Ascending aorta (tissue), 2 donors: ENCODE data around the gene LIMD2. TPM values are rescaled to one million over a fixed set of nuclear protein-coding genes. Genes with fewer than 3 reads are reported as not detected.

Source experiments
- DNase-seq, 2 donors: peaks; one replicate each; pipeline ENCODE4 v3.0.0-alpha.2; 2019; ENCODE audit warnings: low spot score in 2 of 2
- H3K27ac ChIP-seq, 2 donors: fragments of 200-600 bp; sonication (generic); one replicate each; pipeline ENCODE4 v1.5.1; 2016 to 2017; ENCODE audit warnings: mild to moderate bottlenecking in 1 of 2
- H3K27me3 ChIP-seq: fragments of 200-600 bp; sonication (generic); one replicate; pipeline ENCODE4 v1.5.1; 2017
- H3K36me3 ChIP-seq, 2 donors: fragments of 200-600 bp; sonication (generic); one replicate each; pipeline ENCODE4 v1.5.1; 2016
- H3K4me1 ChIP-seq, 2 donors: fragments of 200-600 bp; sonication (generic); one replicate each; pipeline ENCODE4 v1.5.1; 2016 to 2017; ENCODE audit warnings: mild to moderate bottlenecking in 1 of 2
- H3K4me3 ChIP-seq, 2 donors: fragments of 200-600 bp; sonication (generic); one replicate each; pipeline ENCODE4 v1.5.1; 2016 to 2017; ENCODE audit warnings: mild to moderate bottlenecking in 1 of 2
- H3K9me3 ChIP-seq, 2 donors: fragments of 200-600 bp; sonication (generic); one replicate each; pipeline ENCODE4 v1.5.1; 2016
- CTCF ChIP-seq, 3 experiments: fragments of 200-600 bp in 2 of 3; fragments of 450-650 bp in 1 of 3; sonication (generic) in 2 of 3; IDR thresholded peaks; one replicate each; pipeline ENCODE4 v1.5.1; 2016 to 2019; ENCODE audit warnings: antibody characterized with exemption in 3 of 3, mild to moderate bottlenecking in 1 of 3, moderate library complexity in 1 of 3
- intact Hi-C: fragments of 100-400 bp; cut with DNase I; formaldehyde crosslinking; loops from one replicate; pipeline ENCODE4 v1.15.1; 2023
- total RNA-seq: library from RNA; depleted of rRNA; stranded (reverse); fragments of >200 nt; gene quantifications from one replicate; pipeline ENCODE4 v1.1.0, GENCODE V29; 2016

Gene LIMD2
- total RNA-seq, 1 donor from 2014 or later: 27.0 TPM

- intact Hi-C loops: loop anchor here (2.0 kb wide), 1 partner anchor 20 kb away; no protein-coding TSS in a partner anchor
- H3K27ac ChIP-seq: peak overlapping the region; percentile 32 to 40
- TF ChIP-seq CTCF (IDR thresholded peaks at IDR 0.05): peak in 1 of 3 experiments; percentile 34
- H3K36me3 ChIP-seq: peaks cover 32 to 35% of the 10 kb centered on the region in 2 donors
- no peaks in the 10 kb centered on the region for H3K9me3 ChIP-seq
- no peaks in the 10 kb centered on the region for H3K27me3 ChIP-seq
- H3K4me1 ChIP-seq: peaks cover 6 to 7% of the 10 kb centered on the region in 2 donors
- DNase-seq: no peak
- H3K4me3 ChIP-seq: no peak overlapping the region
Measured at GRCh38 chr17:63696381-63696961, 3.5 kb downstream of the LIMD2 start.

DNA sequence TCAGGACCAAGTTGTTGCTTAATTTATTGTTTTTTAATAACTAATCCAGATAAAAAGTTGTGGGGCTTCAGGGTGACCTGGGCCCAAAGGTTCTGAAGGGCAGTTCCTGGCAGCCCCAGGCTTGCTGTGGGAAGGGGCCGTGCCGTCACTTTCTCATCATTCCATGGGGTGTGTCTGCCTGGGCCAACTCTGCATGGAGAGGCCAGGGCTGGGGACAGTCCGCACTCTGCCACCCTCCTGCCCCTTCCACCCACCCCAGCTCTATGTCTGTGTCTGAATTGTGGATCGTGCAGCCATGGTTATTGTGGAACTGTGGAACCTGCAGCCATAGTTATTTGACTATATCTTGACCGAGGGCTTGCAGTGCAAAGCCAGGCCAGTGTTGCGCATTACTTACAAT is 4.0 kb downstream of the LIMD2 start:
- no peak for DNase-seq
- no peak for TF ChIP-seq CTCF (IDR thresholded peaks at IDR 0.05)
- intact Hi-C loops: loop anchor here (2.0 kb wide), 1 partner anchor 19 kb away; no protein-coding TSS in a partner anchor
- H3K27ac ChIP-seq: no peak overlapping the region
- peaks cover 2 to 4% of the 10 kb centered on the region in 2 donors for H3K4me1 ChIP-seq
- no peaks in the 10 kb centered on the region for H3K27me3 ChIP-seq
- H3K36me3 ChIP-seq: peaks cover 37 to 41% of the 10 kb centered on the region in 2 donors
- H3K4me3 ChIP-seq: no peak overlapping the region
- no peaks in the 10 kb centered on the region for H3K9me3 ChIP-seq

DNA sequence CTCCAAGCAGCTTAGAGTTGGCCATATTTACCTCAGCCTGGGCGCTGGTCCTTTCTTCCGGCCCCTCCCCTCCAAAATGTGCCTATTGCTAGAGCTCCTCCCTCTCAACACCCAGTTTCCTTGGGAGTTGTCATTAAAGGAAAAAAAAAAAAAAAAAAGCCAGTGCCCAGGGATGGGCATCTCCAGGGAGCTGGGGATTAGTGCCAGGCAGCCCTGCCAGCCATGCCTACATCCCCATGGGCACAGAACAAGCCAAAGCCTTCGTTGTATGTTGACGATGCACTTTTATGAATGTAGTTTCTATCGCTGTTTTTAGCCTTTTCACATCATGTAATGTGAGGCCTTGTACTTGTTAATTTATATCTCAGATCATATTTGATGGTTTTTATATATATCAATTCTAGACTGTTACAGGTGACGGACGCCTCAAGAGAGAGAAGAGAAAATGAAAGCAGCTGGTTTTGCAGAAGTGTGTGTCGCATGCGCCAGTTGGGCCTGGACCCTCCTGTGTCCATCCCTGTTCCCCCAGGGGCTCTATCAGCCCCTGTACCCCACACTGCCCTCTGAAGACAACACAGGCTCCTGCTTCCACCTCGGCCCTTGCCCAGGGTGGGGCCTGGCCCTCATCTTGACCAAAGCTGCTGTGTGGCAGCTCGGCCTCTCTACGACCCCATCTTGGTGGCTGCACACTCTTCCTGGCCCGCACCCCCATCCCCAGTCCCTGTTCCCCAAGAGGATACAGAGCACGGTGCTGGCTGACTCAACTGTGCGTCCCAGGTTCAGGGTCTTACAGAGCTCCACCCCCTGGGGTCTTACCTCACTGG is 4.8 kb downstream of the LIMD2 start:
- Histone ChIP-seq H3K27me3 (no peaks in the 10 kb centered on the region), H3K9me3 (no peaks in the 10 kb centered on the region), H3K27ac (peak overlapping the region; percentile 11 to 42), H3K36me3 (peaks cover 45 to 49% of the 10 kb centered on the region in 2 donors), H3K4me3 (no peak overlapping the region), H3K4me1 (peaks cover 0 to 4% of the 10 kb centered on the region in 2 donors)
- no peak for DNase-seq
- intact Hi-C loops: no loop called here
- TF ChIP-seq CTCF (IDR thresholded peaks at IDR 0.05): no peak

DNA sequence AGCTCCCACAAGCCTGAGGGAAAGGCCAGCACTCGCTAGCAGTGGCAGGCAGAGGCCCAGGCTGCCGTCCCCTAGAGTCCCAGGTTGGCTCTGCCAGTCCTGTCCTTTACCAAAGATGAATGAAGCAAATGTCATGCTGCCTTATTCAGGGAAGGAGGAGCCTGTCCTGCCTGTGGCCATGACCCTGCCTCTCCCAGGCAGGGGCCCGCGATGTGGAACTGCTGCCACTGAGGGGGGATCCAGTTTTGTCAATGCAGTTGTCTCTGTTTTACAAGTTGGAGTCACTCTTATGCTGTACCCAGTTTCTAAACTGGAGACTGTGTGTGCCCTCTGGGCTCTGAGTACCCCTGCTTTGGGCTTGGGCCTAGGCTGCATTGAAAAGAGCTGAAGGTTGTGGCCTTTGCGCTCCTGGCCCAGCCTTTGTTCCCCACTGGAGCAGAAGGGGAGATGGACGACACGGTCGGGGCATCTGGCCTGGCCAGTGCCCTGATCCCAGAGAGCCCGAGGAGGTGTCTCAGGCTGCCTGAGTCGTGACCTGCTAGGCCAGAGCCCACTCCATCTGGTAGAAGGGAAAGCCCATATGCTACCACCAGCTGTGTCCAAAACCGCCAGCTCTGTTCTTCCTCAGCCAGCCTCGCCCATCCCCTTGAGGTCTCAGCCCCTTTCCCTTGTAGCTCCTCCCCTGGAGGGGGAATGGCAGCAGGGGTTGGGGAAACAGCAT is 5.5 kb downstream of the LIMD2 start:
- no peaks in the 10 kb centered on the region for H3K27me3 ChIP-seq
- H3K36me3 ChIP-seq: peaks cover 52 to 56% of the 10 kb centered on the region in 2 donors
- peaks cover 0 to 4% of the 10 kb centered on the region in 2 donors for H3K4me1 ChIP-seq
- H3K27ac ChIP-seq: peak overlapping the region in 1 of 2 donors; percentile 11
- DNase-seq: no peak
- intact Hi-C loops: no loop called here
- no peak overlapping the region for H3K4me3 ChIP-seq
- TF ChIP-seq CTCF (IDR thresholded peaks at IDR 0.05): no peak
- no peaks in the 10 kb centered on the region for H3K9me3 ChIP-seq

DNA sequence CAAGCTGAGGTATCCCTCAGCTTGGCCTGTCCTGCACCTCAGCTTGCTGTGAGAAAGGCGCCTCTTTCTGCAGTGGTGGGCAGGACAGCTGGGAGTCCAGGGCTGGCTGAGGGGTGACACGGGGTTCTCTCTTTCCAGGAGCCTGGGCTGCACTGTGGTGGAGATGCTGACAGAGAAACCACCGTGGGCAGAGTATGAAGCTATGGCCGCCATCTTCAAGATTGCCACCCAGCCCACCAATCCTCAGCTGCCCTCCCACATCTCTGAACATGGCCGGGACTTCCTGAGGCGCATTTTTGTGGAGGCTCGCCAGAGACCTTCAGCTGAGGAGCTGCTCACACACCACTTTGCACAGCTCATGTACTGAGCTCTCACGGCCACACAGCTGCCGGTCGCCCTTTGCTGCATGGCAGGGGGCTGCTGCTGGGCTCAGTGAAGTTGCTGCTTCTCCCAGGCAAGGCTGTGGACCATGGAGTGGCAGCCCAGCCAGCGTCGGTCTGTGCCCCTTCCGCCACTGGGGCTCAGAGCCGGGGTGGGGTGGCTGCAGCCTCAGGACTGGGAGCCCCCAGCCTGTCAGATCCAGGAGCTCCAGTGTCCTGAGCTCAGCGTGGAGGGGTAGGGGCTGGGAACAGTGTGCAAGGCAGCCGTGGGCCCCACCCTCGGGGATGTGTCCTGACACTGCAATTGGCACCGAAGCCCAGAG is 6.4 kb downstream of the LIMD2 start:
- Histone ChIP-seq H3K9me3 (no peaks in the 10 kb centered on the region), H3K36me3 (peaks cover 61 to 65% of the 10 kb centered on the region in 2 donors), H3K27me3 (no peaks in the 10 kb centered on the region), H3K27ac (no peak overlapping the region), H3K4me3 (no peak overlapping the region), H3K4me1 (no peaks in the 10 kb centered on the region)
- intact Hi-C loops: no loop called here
- no peak for DNase-seq
- TF ChIP-seq CTCF (IDR thresholded peaks at IDR 0.05): no peak
